H54 (cell line): ENCODE results near the gene ABI3BP.

ENCODE experiments used
- DNase-seq: peaks from one replicate; pipeline ENCODE4 v3.0.0; 2011; ENCODE audit warnings: low spot score, mixed read lengths; ENCODE audit not compliant: insufficient read length
- FAIRE-seq: peaks from 3 replicates; lab custom pipeline; 2011; peaks lifted over from hg19 to GRCh38; lab: Jason Lieb, UNC
- POLR2A ChIP-seq: IDR thresholded peaks from 2 replicates; pipeline ENCODE4 v1.6.1; 2011; ENCODE audit warnings: low read depth, mild to moderate bottlenecking, low read length

The ABI3BP gene

GRCh38 chr3:100761951-100762350, 231.3 kb downstream of the ABI3BP start:
- DNase-seq (no peak), FAIRE-seq (no peak)

GRCh38 chr3:100761211-100761942, 231.8 kb downstream of the ABI3BP start:
- FAIRE-seq, result no peak
- no peak for DNase-seq
- no peak for TF ChIP-seq POLR2A

More at GRCh38 chr3:100761951-100762350, 231.3 kb downstream of the ABI3BP start:
- TF ChIP-seq POLR2A, result no peak

GRCh38 chr3:100760377-100760776, 232.8 kb downstream of the ABI3BP start:
- DNase-seq (no peak), FAIRE-seq (no peak)
- no peak for TF ChIP-seq POLR2A

GRCh38 chr3:100759950-100760349, 233.3 kb downstream of the ABI3BP start:
- no peak for TF ChIP-seq POLR2A
- DNase-seq (no peak), FAIRE-seq (no peak)

- no peak for FAIRE-seq
- DNase-seq, result no peak
- no peak for TF ChIP-seq POLR2A
Measured at GRCh38 chr3:100759159-100759558, 234.1 kb downstream of the ABI3BP start.

GRCh38 chr3:100756441-100756840, 236.8 kb downstream of the ABI3BP start:
- DNase-seq, result no peak
- FAIRE-seq, result no peak
- no peak for TF ChIP-seq POLR2A

GRCh38 chr3:100754563-100755334, 238.5 kb downstream of the ABI3BP start:
- DNase-seq, result no peak
- TF ChIP-seq POLR2A, result no peak
- no peak for FAIRE-seq

GRCh38 chr3:100753846-100754245, 239.4 kb downstream of the ABI3BP start:
- FAIRE-seq (no peak), DNase-seq (no peak)
- TF ChIP-seq POLR2A, result no peak

- no peak for TF ChIP-seq POLR2A
- FAIRE-seq (no peak), DNase-seq (no peak)
Measured at GRCh38 chr3:100748967-100749366, 244.3 kb downstream of the ABI3BP start.

GRCh38 chr3:100748220-100748619, 245.0 kb downstream of the ABI3BP start:
- no peak for DNase-seq
- no peak for TF ChIP-seq POLR2A
- no peak for FAIRE-seq

- DNase-seq, result no peak
- TF ChIP-seq POLR2A, result no peak
- FAIRE-seq, result no peak
Measured at GRCh38 chr3:100746092-100746491, 247.1 kb downstream of the ABI3BP start.

GRCh38 chr3:100745617-100746016, 247.6 kb downstream of the ABI3BP start:
- DNase-seq, result no peak
- no peak for FAIRE-seq
- TF ChIP-seq POLR2A, result no peak

GRCh38 chr3:100744671-100745070, 248.6 kb downstream of the ABI3BP start:
- no peak for DNase-seq
- no peak for TF ChIP-seq POLR2A
- no peak for FAIRE-seq

- TF ChIP-seq POLR2A, result no peak
- DNase-seq, result no peak
- FAIRE-seq, result no peak
Measured at GRCh38 chr3:100743535-100743934, 249.7 kb downstream of the ABI3BP start.
